Adrenal gland (tissue), 5 donors: ENCODE results near the gene MACO1.

ENCODE experiments used
- POLR2A ChIP-seq, 2 donors: fragments of 450-650 bp; IDR thresholded peaks; one replicate each; pipeline ENCODE4 v1.6.1; 2017; ENCODE audit warnings: antibody characterized with exemption in 2 of 2, mild to moderate bottlenecking in 2 of 2, moderate library complexity in 1 of 2
- TF ChIP-seq, protein P1 (sequence below), 6 experiments: fragments of 450-650 bp in 4 of 6; fragments of 200-600 bp in 2 of 6; sonication (generic) in 1 of 6; IDR thresholded peaks; 1 replicate in 5 of 6; 2 replicates in 1 of 6; pipeline versions ENCODE4 v1.5.1 to v1.8.0; 2016 to 2021; ENCODE audit warnings: antibody characterized with exemption in 6 of 6, mild to moderate bottlenecking in 2 of 6, moderate library complexity in 1 of 6
- donor health status: DM: no; HTN: no; CAD: no.

DNA sequence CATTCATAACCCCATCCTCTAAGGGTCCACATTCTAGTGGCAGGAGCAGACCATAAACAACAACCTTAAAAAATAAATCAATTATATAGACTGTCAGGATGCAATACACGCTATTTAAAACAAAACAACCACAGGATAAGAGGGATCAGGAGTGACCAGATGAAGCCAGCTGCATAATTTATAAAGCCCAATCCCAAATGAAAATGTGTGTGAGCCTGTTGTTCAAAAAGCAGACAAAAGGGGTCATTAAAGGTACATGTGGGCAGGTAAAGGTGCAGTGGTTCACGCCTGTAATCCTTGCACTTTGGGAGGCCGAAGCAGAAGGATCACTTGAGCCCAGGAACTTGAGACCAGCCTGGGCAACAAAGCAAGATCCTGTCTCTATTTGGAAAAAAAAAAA, 102.3 kb downstream of the MACO1 start:
- TF ChIP-seq, protein P1, sequence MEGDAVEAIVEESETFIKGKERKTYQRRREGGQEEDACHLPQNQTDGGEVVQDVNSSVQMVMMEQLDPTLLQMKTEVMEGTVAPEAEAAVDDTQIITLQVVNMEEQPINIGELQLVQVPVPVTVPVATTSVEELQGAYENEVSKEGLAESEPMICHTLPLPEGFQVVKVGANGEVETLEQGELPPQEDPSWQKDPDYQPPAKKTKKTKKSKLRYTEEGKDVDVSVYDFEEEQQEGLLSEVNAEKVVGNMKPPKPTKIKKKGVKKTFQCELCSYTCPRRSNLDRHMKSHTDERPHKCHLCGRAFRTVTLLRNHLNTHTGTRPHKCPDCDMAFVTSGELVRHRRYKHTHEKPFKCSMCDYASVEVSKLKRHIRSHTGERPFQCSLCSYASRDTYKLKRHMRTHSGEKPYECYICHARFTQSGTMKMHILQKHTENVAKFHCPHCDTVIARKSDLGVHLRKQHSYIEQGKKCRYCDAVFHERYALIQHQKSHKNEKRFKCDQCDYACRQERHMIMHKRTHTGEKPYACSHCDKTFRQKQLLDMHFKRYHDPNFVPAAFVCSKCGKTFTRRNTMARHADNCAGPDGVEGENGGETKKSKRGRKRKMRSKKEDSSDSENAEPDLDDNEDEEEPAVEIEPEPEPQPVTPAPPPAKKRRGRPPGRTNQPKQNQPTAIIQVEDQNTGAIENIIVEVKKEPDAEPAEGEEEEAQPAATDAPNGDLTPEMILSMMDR (IDR thresholded peaks at IDR 0.05), result no peak
- TF ChIP-seq POLR2A (IDR thresholded peaks at IDR 0.05), result no peak
